Fibroblast of lung (primary cell): ENCODE results near the gene SPEG.

Experiments used
- CTCF ChIP-seq, 2 donors: IDR thresholded peaks in 1 of 2; conservative IDR thresholded peaks in 1 of 2; 1 replicate in 1 of 2; 2 replicates in 1 of 2; pipeline ENCODE4 v1.5.1; 2011 to 2012; ENCODE audit warnings: low read length in 2 of 2, control low read depth in 1 of 2, inconsistent platforms in 1 of 2, low read depth in 1 of 2, mild to moderate bottlenecking in 1 of 2
- EZH2 ChIP-seq: IDR thresholded peaks from 2 replicates; pipeline ENCODE4 v1.5.1; 2012; ENCODE audit warnings: low read length, control low read depth, mild to moderate bottlenecking; ENCODE audit errors: missing control alignments

- TF ChIP-seq CTCF (conservative IDR thresholded peaks at IDR 0.05 in 1 of 2, IDR thresholded peaks at IDR 0.05 in 1 of 2; ENCODE audit: low read depth in 1 of 2, low read length in 2 of 2) (no peak), EZH2 (no peak)
These were observed 45.4 kb downstream of the SPEG start for GRCh38 chr2:219480004-219480403.
